ENCODE results near the gene MAP3K12. TPM values are rescaled to one million over a fixed set of nuclear protein-coding genes. Genes with fewer than 3 reads are reported as not detected.

MAP3K12 gene
- total and polyA plus RNA-seq, 2 of the 13 experiments (the other 11 are each of a cell fraction or from before 2014, with no cell fraction given) = 0.20 to 1.1 TPM

DNA sequence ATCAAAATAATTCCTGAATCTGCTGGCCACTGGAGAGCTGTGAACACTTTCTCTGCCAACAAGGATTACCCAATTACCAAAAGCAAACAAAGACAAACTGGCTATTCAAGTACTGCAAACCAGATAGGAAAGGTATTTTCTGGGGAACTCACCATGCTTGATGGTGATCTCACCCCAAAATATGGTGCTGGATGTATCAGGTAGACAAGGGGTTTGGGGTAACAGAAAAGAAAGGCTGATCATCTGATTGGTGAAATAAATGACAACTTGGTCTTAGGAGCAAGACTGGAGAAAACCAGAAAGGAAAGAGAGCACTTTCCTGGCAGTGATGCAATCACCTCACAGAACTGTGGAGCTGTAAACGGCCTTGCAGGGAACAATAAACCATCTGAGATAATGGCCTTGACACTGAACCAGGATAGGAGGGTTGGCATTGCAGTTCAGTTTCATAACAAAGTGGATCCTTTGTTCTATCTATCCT is 39.0 kb upstream of the MAP3K12 start (continued):
- peak; percentile 44; the same call in 1 of the 2 replicates for TF ChIP-seq PATZ1 (CRISPR knock-in tag; IDR thresholded peaks at IDR 0.05)
- TF ChIP-seq ZNF788 (CRISPR knock-in tag; IDR thresholded peaks at IDR 0.05; ENCODE audit: borderline replicate concordance) = peak; percentile 19; the same call in 1 of the 2 replicates
- TF ChIP-seq ZNF317 (CRISPR knock-in tag; IDR thresholded peaks at IDR 0.05) = 0 out of 2 replicates have a peak, but pooled peaks have one; percentile 53
- peak; percentile 26; the same call in 1 of the 2 replicates for TF ChIP-seq ZSCAN31 (CRISPR knock-in tag; IDR thresholded peaks at IDR 0.05; ENCODE audit: low read depth)
- 0 out of 2 replicates have a peak, but pooled peaks have one; percentile 65 for TF ChIP-seq STAT5B (CRISPR knock-in tag; IDR thresholded peaks at IDR 0.05)
- TF ChIP-seq, protein P1, sequence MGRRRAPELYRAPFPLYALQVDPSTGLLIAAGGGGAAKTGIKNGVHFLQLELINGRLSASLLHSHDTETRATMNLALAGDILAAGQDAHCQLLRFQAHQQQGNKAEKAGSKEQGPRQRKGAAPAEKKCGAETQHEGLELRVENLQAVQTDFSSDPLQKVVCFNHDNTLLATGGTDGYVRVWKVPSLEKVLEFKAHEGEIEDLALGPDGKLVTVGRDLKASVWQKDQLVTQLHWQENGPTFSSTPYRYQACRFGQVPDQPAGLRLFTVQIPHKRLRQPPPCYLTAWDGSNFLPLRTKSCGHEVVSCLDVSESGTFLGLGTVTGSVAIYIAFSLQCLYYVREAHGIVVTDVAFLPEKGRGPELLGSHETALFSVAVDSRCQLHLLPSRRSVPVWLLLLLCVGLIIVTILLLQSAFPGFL (CRISPR knock-in tag; IDR thresholded peaks at IDR 0.05) = no peak
- TF ChIP-seq TEAD3 (CRISPR knock-in tag; optimal IDR thresholded peaks at IDR 0.05; ENCODE audit: borderline replicate concordance) = peak; percentile 82
- no peak for TF ChIP-seq ZBTB8A (CRISPR knock-in tag; IDR thresholded peaks at IDR 0.05; ENCODE audit: borderline replicate concordance, low read depth)
- no peak for TF ChIP-seq ZNF207 (IDR thresholded peaks at IDR 0.05; ENCODE audit: borderline replicate concordance)
- TF ChIP-seq RFXAP (CRISPR knock-in tag; IDR thresholded peaks at IDR 0.05; ENCODE audit: borderline replicate concordance) = peak; percentile 44; the same call in 1 of the 2 replicates
- TF ChIP-seq PPARG (CRISPR knock-in tag; conservative IDR thresholded peaks at IDR 0.05) = peak; percentile 75
- peak; percentile 24; the same call in 1 of the 2 replicates for TF ChIP-seq ZNF629 (CRISPR knock-in tag; conservative IDR thresholded peaks at IDR 0.05)
- TF ChIP-seq REPIN1 (CRISPR knock-in tag; IDR thresholded peaks at IDR 0.05; ENCODE audit: borderline replicate concordance, low read depth) = peak; percentile 66
- TF ChIP-seq KLF16 (CRISPR knock-in tag; IDR thresholded peaks at IDR 0.05) = peak in 1 of 2 experiments; percentile 89; a peak in 2 of 4 replicates
- 0 out of 2 replicates have a peak, but pooled peaks have one; percentile 23 for TF ChIP-seq GMEB2 (CRISPR knock-in tag; IDR thresholded peaks at IDR 0.05; ENCODE audit: low read depth)
- peak; percentile 82 for TF ChIP-seq TGIF2 (CRISPR knock-in tag; IDR thresholded peaks at IDR 0.05)
- no peak for TF ChIP-seq HCFC1 (IDR thresholded peaks at IDR 0.05; ENCODE audit: low read depth, low read length)
- TF ChIP-seq SIX4 (CRISPR knock-in tag; IDR thresholded peaks at IDR 0.05) = peak; percentile 78
- TF ChIP-seq ZNF564 (CRISPR knock-in tag; IDR thresholded peaks at IDR 0.05) = peak; percentile 45; the same call in 1 of the 2 replicates
- peak; percentile 96 for TF ChIP-seq TBL1XR1 (IDR thresholded peaks at IDR 0.05; ENCODE audit: borderline replicate concordance, low read length, partially characterized antibody)
- TF ChIP-seq, protein P2, sequence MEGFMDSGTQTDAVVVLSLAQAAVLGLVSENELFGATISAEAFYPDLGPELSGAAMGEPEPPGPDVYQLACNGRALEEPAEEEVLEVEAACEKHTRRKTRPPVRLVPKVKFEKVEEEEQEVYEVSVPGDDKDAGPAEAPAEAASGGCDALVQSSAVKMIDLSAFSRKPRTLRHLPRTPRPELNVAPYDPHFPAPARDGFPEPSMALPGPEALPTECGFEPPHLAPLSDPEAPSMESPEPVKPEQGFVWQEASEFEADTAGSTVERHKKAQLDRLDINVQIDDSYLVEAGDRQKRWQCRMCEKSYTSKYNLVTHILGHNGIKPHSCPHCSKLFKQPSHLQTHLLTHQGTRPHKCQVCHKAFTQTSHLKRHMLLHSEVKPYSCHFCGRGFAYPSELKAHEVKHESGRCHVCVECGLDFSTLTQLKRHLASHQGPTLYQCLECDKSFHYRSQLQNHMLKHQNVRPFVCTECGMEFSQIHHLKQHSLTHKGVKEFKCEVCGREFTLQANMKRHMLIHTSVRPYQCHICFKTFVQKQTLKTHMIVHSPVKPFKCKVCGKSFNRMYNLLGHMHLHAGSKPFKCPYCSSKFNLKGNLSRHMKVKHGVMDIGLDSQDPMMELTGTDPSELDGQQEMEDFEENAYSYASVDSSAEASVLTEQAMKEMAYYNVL (CRISPR knock-in tag; IDR thresholded peaks at IDR 0.05; ENCODE audit: borderline replicate concordance) = peak; percentile 84; the same call in 1 of the 2 replicates
- no peak for TF ChIP-seq BRF2 (CRISPR knock-in tag; IDR thresholded peaks at IDR 0.05)
- TF ChIP-seq MEF2D (CRISPR knock-in tag; IDR thresholded peaks at IDR 0.05) = 0 out of 2 replicates have a peak, but pooled peaks have one; percentile 56

Measured in HepG2 (cell line).